ENCODE measurements around the gene NBAS.
A peak's percentile ranks its signal among the peaks of the same experiment; 100 is the strongest.
"Not testable (repeated sequence)": the region's sequence is repeated elsewhere in the genome, so short reads cannot be mapped to it uniquely, and the experiment has no call there.

Gene NBAS

DNA sequence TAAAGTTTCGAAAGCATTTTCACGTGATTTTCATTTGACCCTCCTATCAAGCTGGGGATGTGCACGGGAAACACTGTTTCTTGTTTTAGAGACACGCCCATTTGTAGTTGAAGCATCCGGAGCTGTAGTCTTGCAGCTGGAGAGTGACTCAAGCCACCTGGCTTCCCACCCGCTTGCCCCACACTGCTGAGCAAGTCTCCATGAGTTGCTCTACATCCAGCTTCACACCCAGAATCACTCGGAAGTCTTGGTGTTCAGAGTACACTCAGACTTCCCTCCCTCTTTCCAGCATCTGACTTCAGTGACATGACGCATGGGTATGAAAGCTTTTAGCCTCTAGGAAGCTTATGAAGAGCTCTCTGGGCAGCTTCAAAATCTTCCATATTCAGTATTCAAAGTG is 262.4 kb downstream of the NBAS start:
- DNase-seq = no peak

GRCh38 chr2:15293262-15293937 is 267.7 kb downstream of the NBAS start:
- DNase-seq = no peak

DNA sequence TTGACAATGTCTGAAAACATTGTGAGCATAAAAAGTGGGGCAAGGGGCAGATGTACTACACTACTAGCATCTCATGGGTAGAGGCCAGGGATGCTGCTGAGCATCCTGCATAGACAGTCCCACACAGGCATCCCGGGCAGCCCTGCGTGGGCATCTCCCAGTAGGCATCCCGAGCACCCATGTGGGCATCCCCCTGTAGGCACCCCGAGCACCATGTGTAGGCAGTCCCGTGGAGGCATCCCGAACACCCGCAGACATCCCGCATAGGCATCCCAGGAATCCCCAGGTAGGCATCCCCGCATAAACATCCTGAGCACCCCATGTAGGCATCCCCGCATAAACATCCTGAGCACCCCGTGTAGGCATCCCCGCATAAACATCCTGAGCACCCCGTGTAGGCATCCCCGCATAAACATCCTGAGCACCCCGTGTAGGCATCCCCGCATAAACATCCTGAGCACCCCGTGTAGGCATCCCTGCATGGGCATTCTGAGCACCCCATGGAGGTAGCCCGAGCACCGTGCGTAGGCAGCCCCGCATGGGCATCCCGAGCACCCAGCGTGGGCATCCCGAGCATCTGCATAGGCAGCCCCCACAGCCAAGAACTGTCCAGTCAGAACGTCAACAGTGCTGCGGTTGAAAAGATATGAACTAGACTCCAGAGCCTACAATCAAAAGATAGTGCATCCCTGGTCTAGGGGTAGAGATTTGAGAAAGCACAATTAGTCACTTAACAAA is 273.5 kb downstream of the NBAS start:
- DNase-seq = no peak

DNA sequence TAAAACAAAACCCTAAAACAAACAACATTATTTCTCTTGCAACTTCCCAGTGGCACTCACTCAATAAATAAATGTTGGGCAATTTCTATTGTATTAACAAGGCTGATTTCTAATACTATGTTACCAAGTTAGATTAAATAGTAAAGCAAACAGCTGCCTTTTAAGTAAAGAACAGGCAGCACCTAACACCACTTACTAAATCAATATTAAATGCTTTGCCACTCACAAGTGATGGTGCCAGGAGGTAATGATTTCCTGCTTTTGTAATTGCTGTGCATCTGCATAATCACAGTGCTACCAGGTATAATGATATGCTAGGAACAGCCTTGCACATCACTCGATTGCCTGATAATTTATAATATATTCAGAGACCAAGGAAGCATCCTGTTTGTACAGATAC is 276.5 kb downstream of the NBAS start:
- DNase-seq = no peak

DNA sequence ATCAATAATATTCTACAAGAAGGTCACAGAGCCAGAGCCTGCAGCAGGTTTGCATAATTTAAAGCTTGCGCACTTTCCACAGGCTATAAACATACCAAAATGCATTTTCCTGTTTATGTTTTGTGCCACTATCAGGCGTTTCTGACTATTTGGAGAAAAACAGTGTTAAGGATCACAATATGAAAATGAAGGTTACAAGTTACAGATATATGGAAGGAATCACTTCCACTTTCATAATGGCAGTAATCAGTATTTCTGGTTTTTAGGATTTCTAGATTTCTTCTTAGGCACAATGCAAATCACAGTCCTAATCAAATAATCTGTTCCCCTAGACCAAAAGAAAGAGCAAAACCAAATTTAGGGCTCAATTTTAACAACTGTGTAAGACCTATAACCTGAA is 279.5 kb downstream of the NBAS start:
- no peak for DNase-seq

- no peak for DNase-seq
Observed at GRCh38 chr2:15279201-15279876, 281.8 kb downstream of the NBAS start.

- no peak for DNase-seq
Observed at GRCh38 chr2:15278296-15278695, 282.8 kb downstream of the NBAS start.

GRCh38 chr2:15275346-15275745 is 285.8 kb downstream of the NBAS start:
- peak; percentile 51 for DNase-seq

GRCh38 chr2:15273452-15273851 is 287.7 kb downstream of the NBAS start:
- DNase-seq = no peak

DNA sequence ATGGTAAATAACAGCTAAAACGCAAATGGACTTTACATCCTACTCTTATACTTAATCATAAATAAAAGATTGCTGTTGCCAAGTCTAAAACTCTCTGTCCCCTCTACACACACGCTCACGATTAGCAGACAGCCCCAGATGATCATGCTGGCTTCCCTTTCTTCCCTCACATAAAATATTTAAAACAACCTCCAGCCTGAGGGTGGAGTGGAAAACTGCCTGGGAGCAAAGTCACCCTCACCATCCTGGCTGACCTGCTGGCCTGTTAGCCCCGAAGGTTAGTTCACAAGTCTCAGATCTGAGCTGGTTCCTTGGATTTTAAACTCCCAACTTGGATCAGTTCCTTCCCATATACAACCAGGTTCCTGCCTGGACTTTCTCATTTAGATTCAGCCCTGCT is 288.2 kb downstream of the NBAS start:
- DNase-seq = no peak

DNA sequence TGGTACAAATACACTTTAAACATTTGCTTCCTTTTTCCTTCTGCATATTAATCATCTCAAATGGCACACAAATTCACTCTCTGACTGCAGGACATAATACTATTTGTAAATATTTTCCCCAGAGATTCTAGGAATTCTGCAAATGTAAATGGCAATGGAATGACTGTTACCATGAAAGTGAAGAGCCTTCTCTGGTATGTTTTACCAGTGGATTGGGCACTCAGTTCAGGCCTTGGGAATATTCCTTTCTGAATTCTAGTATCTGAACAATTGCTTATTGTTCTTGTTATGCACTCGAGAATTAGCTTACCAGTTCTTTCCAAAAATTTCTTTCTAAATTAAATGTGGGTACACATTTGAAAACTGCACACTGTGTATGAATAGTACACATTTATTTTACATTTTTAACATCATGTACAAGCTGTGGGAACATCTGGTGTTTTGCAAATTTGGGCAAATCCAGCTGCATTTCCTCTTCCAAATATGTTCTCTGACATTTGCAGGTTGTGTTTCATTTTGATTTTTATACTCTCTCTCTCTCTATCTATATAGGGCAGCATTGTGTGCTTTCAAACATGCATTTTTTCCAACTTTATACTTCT is 289.1 kb downstream of the NBAS start:
- no peak for DNase-seq

DNA sequence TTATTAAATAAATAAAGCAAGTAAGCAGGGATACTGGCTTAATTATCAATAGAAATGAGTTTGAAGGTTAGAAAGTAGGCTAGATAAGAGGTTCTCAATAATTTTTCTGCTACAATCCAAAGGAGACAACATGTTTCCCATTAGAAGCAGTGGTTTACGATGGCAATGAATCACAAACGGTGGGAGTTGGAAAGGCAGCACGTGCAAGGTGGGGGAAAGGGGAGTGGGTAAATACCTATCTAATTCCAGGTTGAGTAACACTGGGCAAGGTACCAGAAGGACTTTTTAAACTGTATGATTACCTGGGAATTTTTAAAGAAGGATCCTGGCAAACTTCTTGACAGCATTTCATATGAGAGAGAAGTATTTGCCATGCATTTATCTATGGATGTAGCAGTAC is 289.9 kb downstream of the NBAS start:
- no peak for DNase-seq

DNA sequence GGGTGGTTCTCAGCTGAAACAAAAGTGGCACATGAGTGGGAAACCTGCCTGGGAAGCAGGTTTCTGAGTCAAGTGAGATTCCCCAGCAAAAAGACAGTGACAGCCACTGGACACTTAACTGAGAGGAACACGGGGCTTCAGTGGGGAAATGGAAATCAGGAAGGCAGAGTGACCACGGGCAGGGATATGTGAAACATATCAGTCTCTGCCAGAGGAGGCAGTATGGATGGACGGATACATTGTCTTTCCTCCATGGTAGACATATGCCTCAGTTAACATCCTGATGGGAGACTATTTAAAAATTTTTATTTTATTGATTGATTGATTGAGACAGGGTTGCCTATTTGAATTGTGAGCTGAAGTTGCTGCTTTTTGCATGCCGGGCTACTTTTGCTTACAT is 292.1 kb downstream of the NBAS start:
- DNase-seq = no peak

GRCh38 chr2:15265889-15266288 is 295.2 kb downstream of the NBAS start:
- no peak for DNase-seq

DNA sequence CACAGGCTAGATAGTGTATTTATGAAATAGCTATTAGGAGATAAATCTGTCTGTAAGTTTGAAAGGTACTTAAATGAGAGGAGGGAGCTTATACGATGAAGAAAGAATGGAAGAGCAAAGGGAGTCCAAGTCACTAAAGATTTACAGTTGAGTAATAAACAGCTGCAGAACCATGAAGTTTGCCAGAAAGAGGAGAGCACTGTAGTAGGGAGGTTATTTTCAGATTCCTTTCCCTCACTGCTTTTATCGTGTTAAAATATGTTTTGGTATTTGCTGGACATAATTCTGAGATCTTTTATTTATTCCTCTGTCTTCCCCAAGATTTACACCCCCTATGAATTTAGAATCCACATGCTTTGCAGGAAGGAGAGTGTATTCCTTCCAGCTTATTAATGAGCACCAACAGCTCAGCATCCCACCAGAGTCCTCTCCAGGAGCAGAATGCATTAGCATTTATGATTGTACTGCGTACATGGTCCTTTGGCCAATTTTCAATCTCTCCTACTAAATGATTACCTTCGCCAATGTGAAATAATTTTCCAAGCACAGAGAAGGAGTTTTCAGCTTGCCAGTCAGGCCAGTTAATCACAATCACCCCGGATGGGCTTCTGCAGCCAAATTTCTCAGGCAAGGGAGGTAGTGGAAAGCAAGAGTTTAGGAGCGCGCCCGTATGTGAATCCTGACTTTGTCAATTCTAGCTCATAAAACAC is 297.0 kb downstream of the NBAS start:
- no peak for DNase-seq

- DNase-seq = no peak
Observed at GRCh38 chr2:15262792-15263191, 298.3 kb downstream of the NBAS start.

- no peak for DNase-seq
Observed at GRCh38 chr2:15260835-15261234, 300.3 kb downstream of the NBAS start.

- DNase-seq = no peak
Observed at GRCh38 chr2:15260196-15260595, 300.9 kb downstream of the NBAS start.

DNA sequence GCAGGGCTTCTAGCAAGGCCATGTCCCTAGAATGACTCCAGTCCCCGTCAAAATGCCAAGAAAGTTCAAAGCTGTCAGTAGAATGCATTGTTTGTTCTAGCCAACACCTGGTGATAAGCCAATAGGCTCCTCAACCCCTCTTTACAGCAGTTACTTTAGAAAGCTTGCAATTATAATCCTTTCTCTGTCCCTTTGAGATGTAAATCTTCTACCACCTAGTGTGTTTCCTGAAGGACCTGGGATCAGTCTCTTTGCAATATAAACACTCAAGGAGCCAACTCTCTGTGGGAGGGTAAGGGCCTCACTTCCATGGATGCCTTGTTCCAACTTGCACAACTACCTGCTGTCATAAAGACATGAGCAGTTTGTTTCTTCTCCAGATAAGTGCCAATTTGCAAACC is 301.8 kb downstream of the NBAS start:
- DNase-seq = no peak

- not testable (repeated sequence) for DNase-seq
Observed at GRCh38 chr2:15258385-15258784, 302.7 kb downstream of the NBAS start.

DNA sequence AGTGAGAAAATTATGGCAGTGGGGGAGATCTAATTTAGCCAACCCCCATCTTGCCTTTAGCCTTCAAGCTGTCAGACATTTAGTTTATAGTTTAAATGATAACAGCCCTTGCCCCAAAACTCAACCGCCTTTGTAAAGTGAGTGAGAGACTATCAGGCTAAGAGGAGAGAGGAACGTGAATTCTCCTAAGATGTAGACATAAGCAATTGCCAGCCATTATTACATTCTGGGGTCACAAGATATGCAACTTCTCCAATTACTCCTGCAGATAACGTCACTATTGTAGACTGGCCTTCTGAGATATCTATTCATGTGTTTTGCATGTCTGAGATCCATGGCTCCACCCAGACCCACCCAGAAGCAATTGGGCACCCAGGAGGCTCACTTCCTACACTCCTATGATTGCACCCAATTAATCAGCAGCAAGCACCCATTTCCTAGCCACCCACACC is 307.3 kb downstream of the NBAS start:
- DNase-seq = no peak

DNA sequence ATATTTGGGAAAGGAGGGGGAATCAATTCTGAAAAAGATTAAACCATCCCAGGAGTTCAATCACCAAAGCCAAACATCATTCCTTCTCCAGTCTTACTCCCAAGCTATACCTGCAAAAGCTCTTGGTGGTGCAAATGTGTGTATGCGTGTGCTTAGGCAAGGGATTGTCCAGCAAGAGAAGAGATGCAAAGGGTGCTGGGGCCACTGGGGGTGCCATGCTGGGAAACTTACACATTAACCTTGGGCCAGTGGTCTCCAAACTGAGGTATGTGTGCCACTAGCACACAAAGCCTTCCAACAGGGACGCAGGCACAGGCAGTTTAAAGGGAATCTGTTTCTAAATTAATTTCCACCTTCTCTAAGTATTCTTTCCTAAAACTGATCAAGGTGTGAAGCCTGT is 307.9 kb downstream of the NBAS start:
- no peak for DNase-seq

DNA sequence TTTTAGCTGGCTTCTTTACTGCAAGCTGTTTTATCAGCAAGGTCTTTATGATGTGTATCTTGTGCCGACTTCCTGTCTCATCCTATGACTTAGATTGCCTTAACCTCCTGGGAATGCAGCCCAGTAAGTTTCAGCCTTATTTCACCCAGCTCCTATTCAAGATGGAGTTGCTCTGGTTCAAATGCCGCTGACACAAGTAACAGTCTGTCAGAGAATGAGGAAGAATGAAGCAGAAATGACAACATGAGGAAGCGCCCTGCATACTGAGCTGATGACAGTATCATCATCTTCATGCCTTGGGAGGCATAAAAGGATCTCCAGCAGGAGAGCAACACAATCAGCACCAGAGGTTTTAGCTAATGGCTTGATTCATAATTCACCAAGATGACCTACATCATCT is 309.4 kb downstream of the NBAS start:
- no peak for DNase-seq
